ENCODE measurements around the gene GAD1.

Gene GAD1

GRCh38 chr2:170883683-170884082 is 67.0 kb downstream of the GAD1 start:
- no peak for DNase-seq (ENCODE audit: low spot score)
- TF ChIP-seq CTCF (IDR thresholded peaks at IDR 0.05; ENCODE audit: extremely low read depth, missing control alignments), result no peak

- TF ChIP-seq CTCF (IDR thresholded peaks at IDR 0.05; ENCODE audit: extremely low read depth, missing control alignments), result no peak
- DNase-seq (ENCODE audit: low spot score), result no peak
These were observed 68.6 kb downstream of the GAD1 start for GRCh38 chr2:170885130-170885791.

GRCh38 chr2:170886386-170886785 is 69.7 kb downstream of the GAD1 start:
- TF ChIP-seq CTCF (IDR thresholded peaks at IDR 0.05; ENCODE audit: extremely low read depth, missing control alignments), result no peak
- no peak for DNase-seq (ENCODE audit: low spot score)

- no peak for DNase-seq (ENCODE audit: low spot score)
- TF ChIP-seq CTCF (IDR thresholded peaks at IDR 0.05; ENCODE audit: extremely low read depth, missing control alignments), result no peak
These were observed 70.8 kb downstream of the GAD1 start for GRCh38 chr2:170887496-170887895.

- no peak for DNase-seq (ENCODE audit: low spot score)
- TF ChIP-seq CTCF (IDR thresholded peaks at IDR 0.05; ENCODE audit: extremely low read depth, missing control alignments), result no peak
These were observed 71.2 kb downstream of the GAD1 start for GRCh38 chr2:170887896-170888295.

- no peak for DNase-seq (ENCODE audit: low spot score)
These were observed 75.2 kb downstream of the GAD1 start for GRCh38 chr2:170891893-170892292.

More at GRCh38 chr2:170891893-170892292, 75.2 kb downstream of the GAD1 start:
- no peak for TF ChIP-seq CTCF (IDR thresholded peaks at IDR 0.05; ENCODE audit: extremely low read depth, missing control alignments)
